M059J (cell line): ENCODE results near the gene MAFG. TPM values are rescaled to one million over a fixed set of nuclear protein-coding genes. Genes with fewer than 3 reads are reported as not detected.
"Not testable (repeated sequence)": the region's sequence is repeated elsewhere in the genome, so short reads cannot be mapped to it uniquely, and the experiment has no call there.

Experiments
- DNase-seq: peaks from one replicate; pipeline ENCODE4 v3.0.0-alpha.2; 2012; ENCODE audit warnings: low read depth
- total RNA-seq: library from RNA; depleted of rRNA; stranded (reverse); fragments of >200 nt; shearing (Covaris generic); gene quantifications from 2 replicates; pipeline ENCODE4 v1.2.3, GENCODE V29; 2014

MAFG gene
- total RNA-seq, 1 experiment from 2014 or later = 15.1 TPM

- DNase-seq = no peak
These were observed 4.0 kb downstream of the MAFG start for GRCh38 chr17:81923302-81924260.

- no peak for DNase-seq
These were observed 4.8 kb downstream of the MAFG start for GRCh38 chr17:81922566-81923301.

DNA sequence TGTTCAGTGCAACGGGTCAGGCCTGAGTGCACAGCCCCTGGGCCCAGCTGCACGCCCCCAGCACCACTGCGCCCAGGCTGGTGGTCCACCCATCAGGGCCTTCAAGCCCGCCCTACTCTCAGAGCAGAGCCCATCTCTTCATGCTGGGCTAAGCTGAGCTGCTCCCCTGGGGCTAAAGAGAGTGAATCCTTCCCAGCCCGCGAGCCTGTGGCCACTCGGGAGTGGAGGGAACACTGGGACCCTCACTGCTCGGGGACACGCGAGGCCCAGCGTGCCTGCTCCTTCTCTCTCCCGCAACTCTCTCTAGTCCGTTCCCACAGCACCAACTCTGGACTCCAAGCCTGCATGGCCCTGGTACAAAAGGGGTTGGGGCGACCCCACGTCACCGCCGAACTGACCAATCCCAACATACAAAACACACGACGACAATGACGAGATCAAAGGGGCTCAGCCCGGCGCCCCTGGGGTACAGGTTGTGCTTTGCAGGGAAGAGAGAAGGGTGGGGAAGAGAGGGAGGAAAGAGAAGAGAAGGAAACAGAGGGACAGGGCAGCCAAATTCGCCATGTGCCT is 5.5 kb downstream of the MAFG start:
- DNase-seq = no peak

DNA sequence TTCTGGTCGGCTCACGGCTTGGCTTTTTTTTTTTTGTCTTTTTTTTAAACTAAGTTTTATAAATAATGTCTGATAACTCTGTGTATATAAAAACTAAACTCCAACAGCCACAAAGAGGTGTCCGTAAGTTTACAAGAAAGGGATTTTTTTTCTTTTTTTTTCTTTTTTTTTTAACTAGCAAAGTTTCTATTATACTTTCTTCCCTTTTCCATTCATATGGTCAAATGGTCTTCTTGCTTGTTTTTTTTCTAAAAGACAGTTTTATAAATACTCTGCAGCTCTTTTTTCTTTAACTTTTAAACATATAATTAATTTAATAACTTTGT is 6.0 kb downstream of the MAFG start:
- no peak for DNase-seq

DNA sequence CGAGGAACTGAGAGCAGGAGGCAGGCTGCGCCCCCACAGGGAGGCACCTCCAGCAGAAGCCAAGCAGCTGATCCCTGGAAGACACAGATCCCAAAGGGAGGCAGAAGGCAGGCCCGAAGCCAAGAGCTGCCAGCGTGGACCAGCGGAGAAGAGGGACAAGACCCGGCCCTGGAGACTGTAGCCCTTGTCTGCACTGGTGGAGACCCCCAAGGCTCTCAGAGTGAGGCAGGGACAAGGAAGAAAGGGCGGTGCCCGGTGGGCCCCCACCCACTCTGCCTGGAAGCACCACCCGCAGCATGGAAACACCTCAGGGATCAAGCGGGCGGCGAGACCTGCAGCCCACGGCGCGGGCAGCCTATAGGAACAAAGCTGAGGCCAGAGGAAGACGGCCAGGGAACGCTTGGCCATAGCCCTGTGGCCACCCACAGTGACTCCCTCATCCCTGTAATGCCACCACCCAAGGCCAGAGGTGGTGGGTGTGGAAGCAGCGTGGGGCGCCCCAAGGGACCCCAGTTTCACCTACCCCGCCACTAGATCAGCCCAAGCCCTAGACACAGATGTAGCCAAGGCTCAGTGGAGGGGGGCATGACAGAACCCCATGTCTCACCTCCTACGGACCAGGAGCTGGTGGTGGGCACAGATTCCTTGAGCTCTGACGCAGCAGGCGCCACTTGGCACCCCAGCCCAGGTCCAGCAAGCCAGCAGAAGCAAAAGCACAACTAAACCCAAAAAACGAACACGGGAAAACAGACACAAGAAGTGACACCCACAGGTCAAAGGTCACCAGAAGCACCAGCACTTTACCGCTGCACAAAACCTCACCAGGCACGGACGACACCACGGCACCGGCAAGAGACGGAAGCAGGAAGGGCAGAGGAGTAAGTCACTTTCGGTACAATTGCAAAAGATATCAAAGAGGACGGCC is 6.7 kb downstream of the MAFG start:
- no peak for DNase-seq

DNA sequence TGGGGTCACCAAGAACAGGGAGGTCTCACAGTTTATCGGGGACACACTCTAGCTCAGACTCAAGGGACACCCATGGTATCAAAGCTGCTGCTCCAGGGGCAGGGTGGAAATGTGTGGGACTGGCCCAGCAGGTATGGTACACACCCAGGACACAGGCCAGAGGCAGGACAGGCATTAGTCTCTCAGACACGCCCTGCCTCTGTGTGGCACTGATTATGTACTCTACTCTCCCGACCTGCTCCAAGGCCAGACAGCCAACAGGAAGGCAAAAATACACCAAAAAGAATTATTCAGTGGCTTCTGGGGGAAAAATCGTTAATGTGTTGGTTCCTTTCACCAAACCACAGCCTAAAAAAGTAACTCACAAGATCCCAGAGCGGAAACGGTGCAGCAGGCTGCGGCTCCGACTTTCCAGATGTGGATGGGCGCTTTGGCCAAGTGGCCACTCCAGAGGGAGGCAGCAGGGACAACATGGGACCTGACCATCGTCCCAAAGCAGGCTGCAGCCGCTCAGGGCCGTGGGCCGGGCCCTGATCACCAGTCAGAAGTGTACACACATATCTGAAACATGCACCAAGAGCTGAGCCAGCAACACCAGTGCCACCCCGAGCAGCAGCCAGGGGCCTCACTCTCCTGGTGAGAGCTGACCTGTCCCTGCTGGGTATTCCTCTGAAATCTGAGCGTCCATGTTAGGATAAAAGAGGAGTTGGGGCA is 8.5 kb downstream of the MAFG start:
- no peak for DNase-seq

GRCh38 chr17:81918333-81918669 is 9.2 kb downstream of the MAFG start:
- DNase-seq = not testable (repeated sequence)

GRCh38 chr17:81917565-81918332 is 9.8 kb downstream of the MAFG start, which contains the start of gene SIRT7:
Gene SIRT7 (minus strand): TSS chr17:81918176. CDS start chr17:81918131, 45 bp downstream.
- DNase-seq = peak; percentile 65

GRCh38 chr17:81916234-81917001 is 11.1 kb downstream of the MAFG start:
- DNase-seq = peak; percentile 52

- DNase-seq = no peak
These were observed 12.2 kb downstream of the MAFG start for GRCh38 chr17:81915331-81915730.

DNA sequence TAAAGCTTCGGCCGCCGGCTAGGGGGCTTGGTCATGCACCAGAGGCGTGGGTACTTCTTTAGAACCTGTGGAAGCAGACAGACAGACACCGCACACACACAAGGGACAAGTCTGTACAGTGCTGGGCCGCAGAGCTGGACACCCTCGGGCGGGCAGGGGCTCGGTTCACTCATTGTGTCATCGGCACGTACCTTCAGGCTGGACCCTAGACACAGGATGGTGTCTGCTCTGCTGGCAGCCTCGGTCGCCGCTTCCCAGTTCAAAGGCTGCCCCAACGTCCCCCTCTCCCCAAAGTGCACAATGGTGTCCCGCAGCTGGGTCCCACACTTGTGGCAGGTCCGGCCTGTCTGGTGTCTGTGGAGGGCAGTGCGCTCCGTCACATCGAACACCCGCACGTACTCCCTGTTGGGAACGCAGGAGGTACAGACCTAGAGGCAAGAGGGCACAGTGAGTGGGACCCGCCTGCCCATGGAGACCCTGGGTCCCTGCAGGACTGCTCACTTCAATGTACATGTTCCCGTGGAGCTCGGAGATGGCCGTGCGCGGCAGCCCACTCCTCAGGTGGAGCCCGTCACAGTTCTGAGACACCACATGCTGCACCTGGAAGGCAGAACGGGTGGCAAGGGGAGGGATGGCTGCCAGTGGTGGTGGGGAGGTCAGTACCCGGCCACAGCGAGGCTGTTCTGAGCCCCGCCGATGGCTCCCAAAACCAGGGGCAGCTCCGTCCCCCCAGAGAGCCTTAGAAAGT is 13.3 kb downstream of the MAFG start:
- DNase-seq = no peak

DNA sequence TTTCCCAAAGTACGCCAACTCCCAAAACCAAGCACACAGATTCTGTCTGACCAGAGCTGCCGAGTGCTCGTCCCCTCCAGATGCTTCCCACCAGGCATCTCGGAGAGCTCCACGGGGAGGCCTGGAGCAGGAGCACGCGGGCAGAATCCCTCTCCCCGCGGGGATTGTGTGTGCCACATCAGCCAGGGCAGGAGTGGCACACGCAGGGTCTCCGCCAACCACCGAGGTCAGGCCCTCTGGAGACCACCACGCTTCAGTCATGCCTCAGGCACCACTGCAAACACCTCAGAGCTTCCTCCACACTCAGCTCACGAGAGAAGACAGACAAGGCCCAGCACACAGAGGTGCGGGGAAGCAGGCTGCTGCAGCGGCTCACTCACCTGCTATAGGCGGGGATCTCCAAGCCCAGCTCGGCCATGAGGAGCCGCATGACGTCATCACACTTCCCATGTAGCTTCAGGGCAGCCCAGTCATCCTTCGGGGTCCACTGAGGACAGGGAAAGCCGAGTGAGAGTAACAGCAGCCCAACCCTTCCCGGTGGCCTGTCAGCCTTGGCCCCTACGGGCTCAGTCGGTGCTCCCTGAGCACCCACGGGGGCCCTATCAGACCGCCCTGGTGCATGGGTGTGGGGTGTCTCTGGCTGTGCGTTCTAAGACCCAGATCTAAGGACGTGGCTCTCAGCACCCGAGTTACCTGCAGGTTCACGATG is 14.0 kb downstream of the MAFG start:
- no peak for DNase-seq

GRCh38 chr17:81912441-81913309 is 14.9 kb downstream of the MAFG start:
- peak; percentile 27 for DNase-seq

GRCh38 chr17:81911969-81912368 is 15.6 kb downstream of the MAFG start:
- DNase-seq = no peak

DNA sequence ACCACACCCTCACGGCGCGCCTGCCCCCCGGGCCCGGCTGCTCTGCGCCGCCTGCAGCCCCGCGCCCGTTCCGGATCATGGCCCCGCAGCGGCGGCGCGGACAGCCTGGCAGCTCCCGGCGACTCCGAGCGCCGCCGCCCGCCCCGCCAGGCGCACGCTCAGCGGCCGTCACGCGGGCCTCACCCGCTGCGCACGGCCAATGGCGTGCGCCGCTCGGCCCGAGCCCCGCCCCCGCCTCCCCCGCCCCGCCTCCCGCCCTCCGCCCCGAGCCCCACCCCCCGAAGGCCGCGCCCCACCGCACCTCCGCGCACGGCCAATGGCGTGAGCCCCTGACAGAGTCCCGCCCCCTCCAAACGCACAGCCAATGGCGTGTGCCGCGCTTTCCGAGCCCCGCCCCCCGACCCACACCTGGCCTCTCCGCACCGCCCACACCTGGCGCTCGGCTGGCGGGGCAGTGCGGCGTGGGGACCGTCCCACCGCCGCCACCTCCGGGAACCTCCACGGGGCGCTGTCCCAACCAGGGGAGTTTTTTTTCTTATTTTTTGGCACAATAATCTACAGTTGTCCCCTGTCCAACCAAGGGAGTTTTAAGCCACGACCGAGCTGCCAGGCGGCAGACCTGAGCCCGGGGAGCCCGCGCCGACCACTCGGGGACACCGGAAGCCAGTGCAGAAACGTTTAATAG is 16.1 kb downstream of the MAFG start, which contains the start of gene PCYT2:
PCYT2 (minus strand) TSS at position 123 of the 685 bp plus-strand sequence; CDS start at position 79, 44 bp downstream.
- DNase-seq = peak; percentile 74

DNA sequence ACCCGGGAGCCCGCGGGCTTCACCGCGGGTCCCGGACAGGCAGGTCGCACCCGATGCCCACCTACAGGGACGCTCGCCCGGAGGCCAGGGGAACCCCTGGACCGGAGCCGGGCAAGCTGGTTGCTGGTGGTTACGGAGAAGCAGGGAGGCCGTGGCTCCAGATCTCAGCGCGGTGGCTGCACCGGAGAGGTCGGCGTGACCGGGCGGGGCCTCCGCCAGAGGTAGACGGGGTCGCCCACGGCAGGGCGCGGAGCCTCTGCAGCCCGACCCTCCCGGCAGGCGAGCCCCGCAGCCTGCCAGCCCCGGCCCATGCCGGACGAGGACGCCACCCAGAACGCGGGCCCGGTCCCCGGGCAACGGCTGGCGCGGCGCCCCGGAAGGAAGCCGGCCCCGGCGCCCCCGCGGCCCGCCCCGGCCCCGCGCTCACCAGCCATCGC is 16.7 kb downstream of the MAFG start:
- no peak for DNase-seq
